Hepatocyte (in vitro differentiated cells): ENCODE measurements around the gene CDC42SE2. TPM values are rescaled to one million over a fixed set of nuclear protein-coding genes. Genes with fewer than 3 reads are reported as not detected.
A peak's percentile ranks its signal among the peaks of the same experiment; 100 is the strongest.

Experiments
- DNase-seq: peaks from one replicate; pipeline ENCODE4 v3.0.0-alpha.2; 2016; ENCODE audit warnings: low spot score
- H2AFZ ChIP-seq: fragments of 200-600 bp; sonication (generic); 2 replicates; pipeline ENCODE4 v1.6.0; 2016; ENCODE audit warnings: antibody characterized with exemption, mild to moderate bottlenecking
- H3K27ac ChIP-seq: fragments of 200-600 bp; sonication (generic); 2 replicates; pipeline ENCODE4 v1.5.1; 2016; ENCODE audit warnings: mild to moderate bottlenecking
- H3K27me3 ChIP-seq: fragments of 200-600 bp; sonication (generic); 2 replicates; pipeline ENCODE4 v1.6.1; 2016
- H3K36me3 ChIP-seq: fragments of 200-600 bp; sonication (generic); replicated peaks from 2 replicates; pipeline ENCODE4 v1.5.1; 2016; ENCODE audit warnings: low read depth; ENCODE audit not compliant: insufficient read depth
- H3K4me1 ChIP-seq: fragments of 200-600 bp; sonication (generic); 2 replicates; pipeline ENCODE4 v1.5.1; 2016; ENCODE audit warnings: mild to moderate bottlenecking, moderate library complexity; ENCODE audit not compliant: insufficient read depth
- H3K4me2 ChIP-seq: fragments of 200-600 bp; sonication (generic); 2 replicates; pipeline ENCODE4 v1.6.0; 2016
- H3K4me3 ChIP-seq: fragments of 200-600 bp; sonication (generic); 2 replicates; pipeline ENCODE4 v1.5.1; 2016; ENCODE audit warnings: mild to moderate bottlenecking
- H3K79me2 ChIP-seq: fragments of 200-600 bp; sonication (generic); 2 replicates; pipeline ENCODE4 v1.6.0; 2017; ENCODE audit warnings: mild to moderate bottlenecking
- H3K9me2 ChIP-seq: fragments of 200-600 bp; sonication (generic); replicated peaks from 2 replicates; pipeline ENCODE4 v1.6.0; 2017; ENCODE audit warnings: mild to moderate bottlenecking; ENCODE audit not compliant: insufficient read depth
- H3K9me3 ChIP-seq: fragments of 200-600 bp; sonication (generic); 2 replicates; pipeline ENCODE4 v1.5.1; 2016; ENCODE audit warnings: low read depth, mild to moderate bottlenecking
- H4K20me1 ChIP-seq: fragments of 200-600 bp; sonication (generic); 2 replicates; pipeline ENCODE4 v1.6.0; 2016; ENCODE audit warnings: mild to moderate bottlenecking; ENCODE audit not compliant: insufficient read depth, poor library complexity, severe bottlenecking
- EZH2 ChIP-seq: fragments of 200-600 bp; sonication (generic); IDR thresholded peaks from 2 replicates; pipeline ENCODE4 v1.6.1; 2016; ENCODE audit warnings: antibody characterized with exemption, mild to moderate bottlenecking, borderline replicate concordance
- EZH2phosphoT487 ChIP-seq: fragments of 200-600 bp; sonication (generic); IDR thresholded peaks from one replicate; pipeline ENCODE4 v1.6.1; 2018; ENCODE audit warnings: antibody characterized with exemption, mild to moderate bottlenecking, low read depth, moderate library complexity; ENCODE audit not compliant: unreplicated experiment, severe bottlenecking
- WGBS: methylation state at CpG from one replicate; pipeline ENCODE4 v1.1.6; 2016; ENCODE audit warnings: low lambda C conversion rate; ENCODE audit errors: missing lambda C conversion rate; 5-methylcytosine and 5-hydroxymethylcytosine counted together
- polyA plus RNA-seq: library from polyadenylated mRNA; unstranded; fragments of >200 nt; fragmentation: Nextera tagmentation; extraction: Ambion mirVana; gene quantifications from 2 replicates; pipeline ENCODE4 v1.2.1, GENCODE V29; 2016
- total RNA-seq: library from RNA; depleted of rRNA; stranded (reverse); fragments of >200 nt; gene quantifications from 2 replicates; pipeline ENCODE4 v1.2.3, GENCODE V29; 2014
- TF ChIP-seq, protein P1 (sequence below): fragments of 200-600 bp; sonication (generic); IDR thresholded peaks from 2 replicates; pipeline ENCODE4 v1.5.1; 2016; ENCODE audit warnings: antibody characterized with exemption, mild to moderate bottlenecking; ENCODE audit not compliant: poor library complexity

The CDC42SE2 gene
- total and polyA plus RNA-seq, 2 experiments from 2014 or later, result 27.2 to 51.5 TPM

DNA sequence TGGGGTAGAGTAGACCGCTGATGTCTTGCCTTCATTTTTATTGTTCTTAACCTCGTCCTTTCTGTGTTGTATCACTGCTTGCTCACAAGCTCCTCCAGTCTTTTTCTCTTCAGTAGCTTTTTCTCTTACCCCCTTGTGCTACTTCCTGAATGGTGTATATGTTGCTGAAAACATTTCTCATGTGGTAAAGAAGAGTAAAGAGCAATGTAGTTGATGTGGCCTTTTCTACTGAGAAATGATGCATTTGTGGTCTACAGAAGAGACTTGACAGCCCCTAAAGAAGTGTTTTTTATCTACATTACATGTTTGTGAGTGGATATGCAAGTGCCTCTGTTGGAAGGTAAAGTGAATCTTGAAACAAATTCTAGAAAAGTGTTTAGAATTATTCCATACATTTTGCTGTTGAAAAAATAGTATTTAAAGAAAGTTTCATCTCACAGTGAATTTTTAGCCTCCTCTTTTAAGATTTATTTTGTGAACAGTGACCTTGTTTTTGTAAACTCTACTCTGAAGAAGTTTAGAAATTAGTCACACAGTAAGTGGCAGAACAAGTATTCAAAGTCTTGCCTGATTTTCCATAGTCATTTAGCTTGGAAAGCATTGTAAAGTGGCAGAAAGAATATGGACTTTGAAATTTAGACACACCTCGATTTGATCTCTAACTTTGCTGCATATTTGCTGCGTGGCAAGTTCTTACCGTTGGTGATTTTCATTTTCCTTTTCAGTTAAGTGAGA is 17.4 kb downstream of the CDC42SE2 start:
- 41% methylated on average over 5 of the region's 5 CpGs for WGBS
- H3K4me3 ChIP-seq, result no peak overlapping the region
- H3K4me2 ChIP-seq, result peak overlapping the region; percentile 62

DNA sequence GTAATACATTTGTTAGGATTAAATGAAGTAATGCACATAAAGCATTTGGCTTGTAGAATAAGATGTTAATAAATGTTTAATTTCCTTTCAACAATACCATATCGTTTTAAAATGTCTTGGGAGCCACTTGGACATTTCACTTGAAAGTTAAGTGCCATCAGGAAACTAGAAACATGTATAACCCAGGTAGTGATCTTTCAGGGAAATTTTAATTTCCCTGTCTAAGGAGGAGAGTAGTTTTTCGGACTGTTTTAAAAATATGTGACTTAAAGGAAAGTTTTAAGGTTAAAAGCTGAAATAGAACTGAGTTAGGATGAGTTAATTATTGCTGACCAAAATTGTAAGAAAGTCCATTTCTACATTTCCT is 18.0 kb downstream of the CDC42SE2 start:
- peak overlapping the region; percentile 62 for H3K4me2 ChIP-seq

More for the DNA sequence above, 17.4 kb downstream of the CDC42SE2 start:
- H4K20me1 ChIP-seq, result no peaks in the 10 kb centered on the region
- no peaks in the 10 kb centered on the region for H3K9me3 ChIP-seq
- H3K27ac ChIP-seq, result peak overlapping the region; percentile 86
- DNase-seq, result peak; percentile 29
- H3K36me3 ChIP-seq, result no peaks in the 10 kb centered on the region
- peaks cover 79% of the 10 kb centered on the region for H3K79me2 ChIP-seq
- no peaks in the 10 kb centered on the region for H3K27me3 ChIP-seq
- no peaks in the 10 kb centered on the region for H3K9me2 ChIP-seq
- H2AFZ ChIP-seq, result no peak overlapping the region
- no peak for TF ChIP-seq EZH2
- peaks cover 11% of the 10 kb centered on the region for H3K4me1 ChIP-seq

DNA sequence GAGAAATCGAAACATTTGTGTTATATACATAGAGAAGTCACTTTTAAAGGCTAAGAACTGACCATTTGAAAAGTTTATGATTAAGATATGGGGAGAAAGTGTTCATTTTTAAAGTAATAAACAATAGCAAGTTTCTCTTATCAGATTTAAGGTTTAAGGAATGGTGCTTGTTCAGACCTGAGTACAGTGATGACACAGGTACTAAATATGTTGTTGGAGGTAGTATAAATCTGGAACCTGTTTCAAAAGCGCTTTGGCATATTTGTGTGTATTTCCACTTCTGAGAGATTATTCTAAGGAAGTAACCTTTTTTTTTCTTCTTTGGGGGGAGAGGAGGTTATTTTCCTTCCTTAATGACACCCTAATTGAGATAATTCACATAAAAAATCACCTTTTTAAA is 18.4 kb downstream of the CDC42SE2 start:
- peaks cover 11% of the 10 kb centered on the region for H3K4me1 ChIP-seq
- TF ChIP-seq, protein P1, sequence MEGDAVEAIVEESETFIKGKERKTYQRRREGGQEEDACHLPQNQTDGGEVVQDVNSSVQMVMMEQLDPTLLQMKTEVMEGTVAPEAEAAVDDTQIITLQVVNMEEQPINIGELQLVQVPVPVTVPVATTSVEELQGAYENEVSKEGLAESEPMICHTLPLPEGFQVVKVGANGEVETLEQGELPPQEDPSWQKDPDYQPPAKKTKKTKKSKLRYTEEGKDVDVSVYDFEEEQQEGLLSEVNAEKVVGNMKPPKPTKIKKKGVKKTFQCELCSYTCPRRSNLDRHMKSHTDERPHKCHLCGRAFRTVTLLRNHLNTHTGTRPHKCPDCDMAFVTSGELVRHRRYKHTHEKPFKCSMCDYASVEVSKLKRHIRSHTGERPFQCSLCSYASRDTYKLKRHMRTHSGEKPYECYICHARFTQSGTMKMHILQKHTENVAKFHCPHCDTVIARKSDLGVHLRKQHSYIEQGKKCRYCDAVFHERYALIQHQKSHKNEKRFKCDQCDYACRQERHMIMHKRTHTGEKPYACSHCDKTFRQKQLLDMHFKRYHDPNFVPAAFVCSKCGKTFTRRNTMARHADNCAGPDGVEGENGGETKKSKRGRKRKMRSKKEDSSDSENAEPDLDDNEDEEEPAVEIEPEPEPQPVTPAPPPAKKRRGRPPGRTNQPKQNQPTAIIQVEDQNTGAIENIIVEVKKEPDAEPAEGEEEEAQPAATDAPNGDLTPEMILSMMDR, result no peak
- TF ChIP-seq EZH2phosphoT487 (no peak), EZH2 (no peak)
- H3K36me3 ChIP-seq, result no peaks in the 10 kb centered on the region
- H3K9me2 ChIP-seq, result no peaks in the 10 kb centered on the region
- H3K9me3 ChIP-seq, result no peaks in the 10 kb centered on the region
- peaks cover 79% of the 10 kb centered on the region for H3K79me2 ChIP-seq
- DNase-seq, result no peak
- H3K4me2 ChIP-seq, result peak overlapping the region; percentile 62
- H4K20me1 ChIP-seq, result no peaks in the 10 kb centered on the region
- H3K4me3 ChIP-seq, result no peak overlapping the region
- 74% methylated on average over 2 of the region's 2 CpGs for WGBS
- peak overlapping the region; percentile 86 for H3K27ac ChIP-seq
- no peak overlapping the region for H2AFZ ChIP-seq
- H3K27me3 ChIP-seq, result no peaks in the 10 kb centered on the region

More for the DNA sequence above, 18.0 kb downstream of the CDC42SE2 start:
- Histone ChIP-seq H4K20me1 (no peaks in the 10 kb centered on the region), H3K9me3 (no peaks in the 10 kb centered on the region), H2AFZ (no peak overlapping the region), H3K36me3 (no peaks in the 10 kb centered on the region), H3K4me1 (peaks cover 11% of the 10 kb centered on the region), H3K9me2 (no peaks in the 10 kb centered on the region), H3K27ac (peak overlapping the region; percentile 86), H3K27me3 (no peaks in the 10 kb centered on the region), H3K79me2 (peaks cover 79% of the 10 kb centered on the region), H3K4me3 (no peak overlapping the region)
- DNase-seq, result no peak
- TF ChIP-seq EZH2phosphoT487, result no peak
- TF ChIP-seq, protein P1, result no peak
- 74% methylated on average over 2 of the region's 2 CpGs for WGBS

DNA sequence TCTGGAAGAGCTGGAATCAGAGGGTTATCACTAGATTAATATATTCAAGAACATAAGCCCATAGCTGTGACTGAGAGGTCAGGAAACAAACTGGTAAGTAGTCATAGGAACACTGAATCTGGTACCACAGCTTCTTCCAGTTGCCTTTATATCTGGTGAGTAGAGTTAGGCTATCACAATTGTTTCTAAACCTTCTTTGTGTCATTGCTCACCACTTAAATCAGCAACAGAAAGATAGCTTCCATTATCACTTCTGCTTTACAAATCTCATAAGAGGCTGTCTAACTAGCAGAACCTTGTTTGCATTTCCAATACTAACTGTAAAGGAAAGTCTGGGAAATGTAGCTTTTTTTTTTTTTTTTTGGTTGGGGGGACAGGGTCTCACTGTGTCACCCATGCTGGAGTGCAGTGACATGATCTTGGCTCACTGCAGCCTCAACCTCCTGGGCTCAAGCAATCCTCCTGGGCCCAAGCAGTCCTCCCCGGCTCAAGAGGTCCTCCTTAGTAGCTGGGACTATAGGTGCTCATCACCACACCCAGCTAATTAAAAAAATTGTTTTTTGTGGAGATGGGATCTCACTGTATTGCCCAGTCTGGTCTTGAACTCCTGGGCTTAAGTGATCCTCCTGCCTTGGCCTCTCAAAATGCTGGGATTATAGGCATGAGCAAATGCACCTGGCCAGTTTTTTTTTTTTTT is 22.0 kb downstream of the CDC42SE2 start:
- Histone ChIP-seq H3K9me3 (no peaks in the 10 kb centered on the region), H3K9me2 (no peaks in the 10 kb centered on the region), H3K4me1 (peaks cover 4% of the 10 kb centered on the region), H3K4me2 (no peak overlapping the region), H4K20me1 (no peaks in the 10 kb centered on the region), H3K79me2 (peaks cover 83% of the 10 kb centered on the region), H3K27me3 (no peaks in the 10 kb centered on the region), H3K4me3 (no peak overlapping the region), H3K27ac (no peak overlapping the region), H3K36me3 (no peaks in the 10 kb centered on the region), H2AFZ (no peak overlapping the region)
- DNase-seq, result no peak
- WGBS, result 95% methylated on average over 1 of the region's 1 CpG
- no peak for TF ChIP-seq EZH2phosphoT487
- TF ChIP-seq, protein P1, result no peak
- TF ChIP-seq EZH2, result no peak
